Measurements from ENCODE around the gene ALOX5. TPM values are rescaled to one million over a fixed set of nuclear protein-coding genes. Genes with fewer than 3 reads are reported as not detected.
"Not testable (repeated sequence)": the region's sequence is repeated elsewhere in the genome, so short reads cannot be mapped to it uniquely, and the experiment has no call there.

The ALOX5 gene
- total RNA-seq, 5 donors from 2014 or later (not counting 1 experiment from before 2014, with no cell fraction given): 13.8 to 39.8 (median 16.1) TPM

- H3K4me3 ChIP-seq (ENCODE audit: control insufficient read depth in 1 of 2, extremely low read depth in 1 of 2, low read length in 1 of 2); H3K9me3 ChIP-seq; ATAC-seq (replicated peaks in 1 of 4); H3K36me3 Mint-ChIP-seq; H3K27ac Mint-ChIP-seq; POLR2A ChIA-PET; DNase-seq; H3K27ac ChIP-seq (ENCODE audit: low read length); H3K4me3 Mint-ChIP-seq; H3K9me3 Mint-ChIP-seq; CTCF ChIA-PET; H3K27me3 Mint-ChIP-seq; H3K36me3 ChIP-seq (ENCODE audit: control insufficient read depth in 2 of 2, extremely low read depth in 1 of 2, insufficient read depth in 1 of 2, low read length in 1 of 2): not testable (repeated sequence)
- Histone ChIP-seq H3K4me1 (ENCODE audit: control insufficient read depth in 1 of 2, extremely low read depth in 1 of 2, insufficient read depth in 2 of 2, low read length in 2 of 2) (peaks cover 3 to 28% of the 10 kb centered on the region in 2 experiments), H3K27me3 (replicated peaks in 1 of 2; ENCODE audit: control insufficient read depth in 2 of 2, extremely low read depth in 1 of 2, insufficient read depth in 2 of 2, low read length in 1 of 2) (peaks cover 0 to 15% of the 10 kb centered on the region in 2 experiments)
- H3K4me1 Mint-ChIP-seq: peaks cover 19 to 29% (median 29%) of the 10 kb centered on the region in 3 donors
- 100% methylated on average over 2 of the region's 5 CpGs for WGBS (ENCODE audit: insufficient coverage)
Observed at GRCh38 chr10:45415062-45415461, 41.0 kb downstream of the ALOX5 start.

DNA sequence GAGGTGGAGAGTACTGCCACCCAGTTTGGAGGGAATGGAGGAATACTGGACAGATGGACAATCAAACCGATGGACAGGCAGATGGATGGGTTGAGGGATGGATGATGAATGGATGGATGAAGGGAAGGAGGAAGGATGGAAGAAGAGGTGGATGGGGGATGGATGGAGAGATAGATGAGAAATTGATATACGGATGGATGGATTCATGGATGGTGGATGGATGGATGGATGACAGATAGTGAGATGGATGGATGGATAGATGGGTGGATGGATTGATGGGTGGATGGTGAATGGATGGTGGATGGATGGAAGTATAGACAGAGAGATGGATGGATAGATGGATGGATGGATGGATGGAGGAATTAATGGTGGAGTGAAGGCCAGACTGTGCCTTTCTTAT is 42.6 kb downstream of the ALOX5 start:
- Mint-ChIP-seq H3K4me1 (peaks cover 34 to 44% (median 42%) of the 10 kb centered on the region in 3 donors), H3K27me3 (no peaks in the 10 kb centered on the region), H3K4me3 (no peak overlapping the region), H3K27ac (peak overlapping the region; percentile 15 to 60), H3K36me3 (peaks cover 5% of the 10 kb centered on the region), H3K9me3 (no peaks in the 10 kb centered on the region)
- no peak overlapping the region for H3K27ac ChIP-seq (ENCODE audit: low read length)
- H3K9me3 ChIP-seq: no peaks in the 10 kb centered on the region
- no peak for DNase-seq
- ATAC-seq (replicated peaks in 1 of 4): no peak
- H3K4me3 ChIP-seq (ENCODE audit: control insufficient read depth in 1 of 2, extremely low read depth in 1 of 2, low read length in 1 of 2): no peak overlapping the region
- WGBS (ENCODE audit: insufficient coverage): 95% methylated on average over 2 of the region's 2 CpGs
- CTCF ChIA-PET: no interaction called here
- peaks cover 0 to 17% of the 10 kb centered on the region in 2 experiments for H3K27me3 ChIP-seq (replicated peaks in 1 of 2; ENCODE audit: control insufficient read depth in 2 of 2, extremely low read depth in 1 of 2, insufficient read depth in 2 of 2, low read length in 1 of 2)
- POLR2A ChIA-PET: no interaction called here
- peaks cover 9 to 42% of the 10 kb centered on the region in 2 experiments for H3K4me1 ChIP-seq (ENCODE audit: control insufficient read depth in 1 of 2, extremely low read depth in 1 of 2, insufficient read depth in 2 of 2, low read length in 2 of 2)
- no peaks in the 10 kb centered on the region for H3K36me3 ChIP-seq (ENCODE audit: control insufficient read depth in 2 of 2, extremely low read depth in 1 of 2, insufficient read depth in 1 of 2, low read length in 1 of 2)

DNA sequence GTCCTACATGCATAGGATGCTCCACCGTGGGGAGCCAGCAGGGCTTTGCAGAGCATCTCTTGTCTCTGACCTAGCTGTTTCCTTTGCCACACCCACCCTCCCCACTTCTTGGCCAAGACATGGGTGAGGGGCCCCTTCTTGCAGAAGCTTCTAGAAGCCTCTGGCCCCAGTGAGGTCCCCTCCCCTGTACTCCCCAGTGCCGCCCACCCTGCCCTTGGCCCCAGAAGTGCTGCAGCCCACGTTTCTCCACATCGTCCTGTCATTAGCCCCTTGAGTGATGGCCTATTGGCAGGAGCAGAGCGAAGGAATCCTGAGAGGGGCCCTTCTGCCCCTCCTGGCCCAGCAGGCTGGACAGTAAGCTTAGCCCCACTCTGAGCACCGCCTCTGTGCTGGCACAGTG is 43.7 kb downstream of the ALOX5 start:
- H3K27ac ChIP-seq (ENCODE audit: low read length): no peak overlapping the region
- Mint-ChIP-seq H3K4me1 (peaks cover 46 to 56% (median 53%) of the 10 kb centered on the region in 3 donors), H3K4me3 (peak overlapping the region; percentile 36 to 96 (median 64)), H3K9me3 (no peaks in the 10 kb centered on the region), H3K27me3 (no peaks in the 10 kb centered on the region), H3K27ac (peak overlapping the region; percentile 75 to 85), H3K36me3 (peaks cover 3% of the 10 kb centered on the region)
- H3K4me3 ChIP-seq (ENCODE audit: control insufficient read depth in 1 of 2, extremely low read depth in 1 of 2, low read length in 1 of 2): no peak overlapping the region
- 82% methylated on average over 6 of the region's 6 CpGs for WGBS (ENCODE audit: insufficient coverage)
- peaks cover 0 to 16% of the 10 kb centered on the region in 2 experiments for H3K27me3 ChIP-seq (replicated peaks in 1 of 2; ENCODE audit: control insufficient read depth in 2 of 2, extremely low read depth in 1 of 2, insufficient read depth in 2 of 2, low read length in 1 of 2)
- CTCF ChIA-PET: no interaction called here
- no peaks in the 10 kb centered on the region for H3K36me3 ChIP-seq (ENCODE audit: control insufficient read depth in 2 of 2, extremely low read depth in 1 of 2, insufficient read depth in 1 of 2, low read length in 1 of 2)
- DNase-seq (no peak), ATAC-seq (replicated peaks in 1 of 4) (no peak)
- H3K9me3 ChIP-seq: no peaks in the 10 kb centered on the region
- POLR2A ChIA-PET: no interaction called here
- H3K4me1 ChIP-seq (ENCODE audit: control insufficient read depth in 1 of 2, extremely low read depth in 1 of 2, insufficient read depth in 2 of 2, low read length in 2 of 2): peaks cover 16 to 53% of the 10 kb centered on the region in 2 experiments

DNA sequence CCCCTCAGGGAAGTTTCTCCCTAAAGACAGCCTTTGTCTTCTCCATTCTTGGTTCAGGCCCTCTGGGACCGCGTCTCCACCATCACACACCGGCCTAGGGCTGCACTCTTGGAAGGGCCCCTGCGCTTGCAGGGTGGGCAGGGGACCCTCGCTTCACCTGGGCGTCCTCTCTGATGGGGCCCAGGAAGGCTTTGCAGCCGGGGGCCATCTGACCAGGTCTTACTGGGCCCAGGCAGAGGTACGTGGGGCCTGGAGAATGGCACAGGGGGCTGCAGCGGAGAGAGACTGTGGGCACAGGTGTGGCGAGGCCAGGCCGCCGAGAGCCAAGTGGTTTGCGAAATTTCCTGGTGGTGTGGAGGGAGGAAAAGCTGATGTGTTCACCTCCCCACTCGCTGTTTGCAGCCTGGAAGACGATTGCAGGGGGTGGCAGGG is 44.4 kb downstream of the ALOX5 start:
- no peaks in the 10 kb centered on the region for H3K36me3 Mint-ChIP-seq
- Histone ChIP-seq H3K36me3 (ENCODE audit: control insufficient read depth in 2 of 2, extremely low read depth in 1 of 2, insufficient read depth in 1 of 2, low read length in 1 of 2) (no peaks in the 10 kb centered on the region), H3K27ac (ENCODE audit: low read length) (peak overlapping the region; percentile 80), H3K4me1 (ENCODE audit: control insufficient read depth in 1 of 2, extremely low read depth in 1 of 2, insufficient read depth in 2 of 2, low read length in 2 of 2) (peaks cover 16 to 59% of the 10 kb centered on the region in 2 experiments), H3K27me3 (replicated peaks in 1 of 2; ENCODE audit: control insufficient read depth in 2 of 2, extremely low read depth in 1 of 2, insufficient read depth in 2 of 2, low read length in 1 of 2) (peaks cover 0 to 16% of the 10 kb centered on the region in 2 experiments), H3K9me3 (no peaks in the 10 kb centered on the region), H3K4me3 (ENCODE audit: control insufficient read depth in 1 of 2, extremely low read depth in 1 of 2, low read length in 1 of 2) (peak overlapping the region; percentile 63 to 64)
- no peaks in the 10 kb centered on the region for H3K9me3 Mint-ChIP-seq
- ATAC-seq (replicated peaks in 1 of 4): no peak
- peaks cover 49 to 63% (median 60%) of the 10 kb centered on the region in 3 donors for H3K4me1 Mint-ChIP-seq
- WGBS (ENCODE audit: insufficient coverage): 59% methylated on average over 6 of the region's 15 CpGs
- H3K27ac Mint-ChIP-seq: peak overlapping the region; percentile 99
- no peak for DNase-seq
- H3K4me3 Mint-ChIP-seq: peak overlapping the region; percentile 84 to 96 (median 85)
- ChIA-PET CTCF (no interaction called here), POLR2A (no interaction called here)
- no peaks in the 10 kb centered on the region for H3K27me3 Mint-ChIP-seq

GRCh38 chr10:45418849-45419675 is 45.0 kb downstream of the ALOX5 start:
- no peaks in the 10 kb centered on the region for H3K27me3 Mint-ChIP-seq
- H3K27ac Mint-ChIP-seq: peak overlapping the region; percentile 99
- no peaks in the 10 kb centered on the region for H3K36me3 Mint-ChIP-seq
- DNase-seq (peak in 29 of 35 experiments; percentile 11 to 58 (median 38)), ATAC-seq (replicated peaks in 1 of 4) (peak; percentile 59 to 75 (median 60))
- 5% methylated on average over 52 of the region's 60 CpGs for WGBS (ENCODE audit: insufficient coverage)
- H3K27ac ChIP-seq (ENCODE audit: low read length): peak overlapping the region; percentile 80
- POLR2A ChIA-PET: no interaction called here
- peaks cover 16 to 64% of the 10 kb centered on the region in 2 experiments for H3K4me1 ChIP-seq (ENCODE audit: control insufficient read depth in 1 of 2, extremely low read depth in 1 of 2, insufficient read depth in 2 of 2, low read length in 2 of 2)
- H3K4me1 Mint-ChIP-seq: peaks cover 50 to 69% (median 67%) of the 10 kb centered on the region in 3 donors
- CTCF ChIA-PET: no interaction called here
- no peaks in the 10 kb centered on the region for H3K9me3 ChIP-seq
- H3K9me3 Mint-ChIP-seq: no peaks in the 10 kb centered on the region
- peak overlapping the region; percentile 63 to 64 for H3K4me3 ChIP-seq (ENCODE audit: control insufficient read depth in 1 of 2, extremely low read depth in 1 of 2, low read length in 1 of 2)
- H3K36me3 ChIP-seq (ENCODE audit: control insufficient read depth in 2 of 2, extremely low read depth in 1 of 2, insufficient read depth in 1 of 2, low read length in 1 of 2): no peaks in the 10 kb centered on the region
- H3K27me3 ChIP-seq (replicated peaks in 1 of 2; ENCODE audit: control insufficient read depth in 2 of 2, extremely low read depth in 1 of 2, insufficient read depth in 2 of 2, low read length in 1 of 2): peaks cover 0 to 16% of the 10 kb centered on the region in 2 experiments
- peak overlapping the region; percentile 84 to 96 (median 85) for H3K4me3 Mint-ChIP-seq

DNA sequence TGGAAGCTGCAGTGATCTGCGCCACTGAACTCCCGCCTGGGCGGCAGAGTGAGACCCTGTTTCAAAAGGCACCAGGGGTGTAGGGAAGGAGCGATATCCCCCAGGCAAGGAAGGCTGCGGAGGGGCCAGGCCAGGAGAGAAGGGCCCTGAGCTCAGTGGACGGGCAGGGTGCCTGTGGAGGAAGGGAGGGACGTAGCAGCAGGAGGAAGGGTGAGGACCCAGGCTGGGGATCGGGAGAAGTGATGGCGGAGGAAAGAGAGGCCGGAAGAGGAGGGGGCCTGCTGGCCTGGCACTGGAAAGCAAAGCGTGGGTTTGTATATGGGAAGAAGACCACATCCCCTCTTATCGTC is 45.6 kb downstream of the ALOX5 start:
- peak overlapping the region; percentile 84 to 96 (median 85) for H3K4me3 Mint-ChIP-seq
- no peaks in the 10 kb centered on the region for H3K36me3 Mint-ChIP-seq
- Histone ChIP-seq H3K36me3 (ENCODE audit: control insufficient read depth in 2 of 2, extremely low read depth in 1 of 2, insufficient read depth in 1 of 2, low read length in 1 of 2) (no peaks in the 10 kb centered on the region), H3K27ac (ENCODE audit: low read length) (peak overlapping the region; percentile 80), H3K4me3 (ENCODE audit: control insufficient read depth in 1 of 2, extremely low read depth in 1 of 2, low read length in 1 of 2) (peak overlapping the region; percentile 63 to 64), H3K27me3 (replicated peaks in 1 of 2; ENCODE audit: control insufficient read depth in 2 of 2, extremely low read depth in 1 of 2, insufficient read depth in 2 of 2, low read length in 1 of 2) (peaks cover 0 to 16% of the 10 kb centered on the region in 2 experiments), H3K9me3 (no peaks in the 10 kb centered on the region), H3K4me1 (ENCODE audit: control insufficient read depth in 1 of 2, extremely low read depth in 1 of 2, insufficient read depth in 2 of 2, low read length in 2 of 2) (peaks cover 16 to 64% of the 10 kb centered on the region in 2 experiments)
- H3K27ac Mint-ChIP-seq: peak overlapping the region; percentile 99
- H3K4me1 Mint-ChIP-seq: peaks cover 52 to 74% (median 70%) of the 10 kb centered on the region in 3 donors
- no peak for ATAC-seq (replicated peaks in 1 of 4)
- H3K27me3 Mint-ChIP-seq: no peaks in the 10 kb centered on the region
- CTCF ChIA-PET: no interaction called here
- no peak for DNase-seq
- POLR2A ChIA-PET: no interaction called here
- H3K9me3 Mint-ChIP-seq: no peaks in the 10 kb centered on the region
- WGBS (ENCODE audit: insufficient coverage): 49% methylated on average over 6 of the region's 12 CpGs
